ENCODE results near the gene CAMK1D. TPM values are rescaled to one million over a fixed set of nuclear protein-coding genes. Genes with fewer than 3 reads are reported as not detected.

CAMK1D gene
- total and polyA plus RNA-seq, 2 experiments from 2014 or later: 4.6 to 7.2 TPM

DNA sequence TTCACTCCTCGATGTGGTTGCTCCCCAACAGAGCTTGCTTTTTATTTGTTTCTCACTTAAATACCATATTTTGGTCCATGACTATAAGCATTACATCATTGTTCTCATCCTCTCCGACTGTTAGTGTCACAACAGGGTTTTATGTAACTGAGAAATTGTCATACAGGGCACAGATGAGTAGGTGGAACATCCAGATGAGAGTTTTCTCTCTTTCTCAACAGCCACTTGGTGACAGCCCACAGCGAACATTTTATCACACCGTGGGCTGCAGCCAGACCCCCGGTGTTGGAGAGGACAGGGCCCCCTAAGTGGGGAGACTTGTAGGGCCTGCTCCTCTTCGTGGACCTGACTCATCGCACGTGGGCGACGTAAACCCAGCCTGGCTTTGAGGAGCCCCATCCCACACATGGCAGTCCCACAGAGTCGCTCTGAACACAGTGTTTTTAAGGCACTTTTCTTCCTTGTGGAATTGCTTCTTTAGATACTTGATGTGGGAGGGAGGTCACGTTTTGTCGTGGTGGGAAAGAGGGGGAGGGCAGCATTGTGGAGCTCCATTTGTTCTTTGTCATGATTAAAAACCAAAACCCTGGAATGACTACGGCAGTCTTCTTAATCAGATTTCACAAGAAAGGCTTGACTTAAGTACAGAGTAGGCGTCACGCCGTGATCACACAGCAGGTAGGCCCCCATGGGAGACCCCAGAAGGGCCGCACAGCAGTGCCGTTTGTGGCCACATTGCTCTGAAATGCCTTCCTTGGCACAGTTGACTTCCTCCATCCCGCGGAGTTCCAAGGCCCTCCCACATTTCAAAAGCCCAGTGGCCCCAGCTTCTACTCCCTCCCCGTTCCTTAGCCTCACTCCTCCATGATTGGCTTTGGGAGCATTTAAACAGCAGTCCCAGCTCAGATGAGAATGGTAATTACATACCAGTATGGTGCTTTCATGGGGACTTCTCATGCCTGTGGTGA, 431.6 kb downstream of the CAMK1D start:
- H2AFZ ChIP-seq: no peak overlapping the region
- no peaks in the 10 kb centered on the region for H3K36me3 ChIP-seq (ENCODE audit: insufficient read depth)
- no peaks in the 10 kb centered on the region for H3K9me2 ChIP-seq (ENCODE audit: insufficient read depth)
- H3K36me3 Mint-ChIP-seq (ENCODE audit: low read depth): no peaks in the 10 kb centered on the region
- no peaks in the 10 kb centered on the region for H4K20me1 ChIP-seq (replicated peaks; ENCODE audit: insufficient read depth)
- H3K79me2 ChIP-seq (replicated peaks; ENCODE audit: insufficient read depth): no peaks in the 10 kb centered on the region
- H3K4me3 ChIP-seq: no peak overlapping the region
- peaks cover 11% of the 10 kb centered on the region for H3K27me3 Mint-ChIP-seq (ENCODE audit: insufficient read depth, low read depth, poor library complexity)
- H3K4me1 Mint-ChIP-seq: peaks cover 5% of the 10 kb centered on the region; the same call in 2 of the 3 replicates
- no peaks in the 10 kb centered on the region for H3K4me1 ChIP-seq (ENCODE audit: insufficient read depth)
- no peaks in the 10 kb centered on the region for H3K9me3 Mint-ChIP-seq
- H3F3A ChIP-seq (replicated peaks; ENCODE audit: low read depth): no peaks in the 10 kb centered on the region
- no peaks in the 10 kb centered on the region for H3K27me3 ChIP-seq (ENCODE audit: insufficient read depth)
- ATAC-seq: no peak
- no peak for DNase-seq (ENCODE audit: low spot score)
- H3K4me3 Mint-ChIP-seq: no peak overlapping the region
- H3K27ac Mint-ChIP-seq: no peak overlapping the region
- H3K27ac ChIP-seq (ENCODE audit: low read depth): no peak overlapping the region
- no peak overlapping the region for H3K4me2 ChIP-seq
- TF ChIP-seq ZNF114 (CRISPR knock-in tag; IDR thresholded peaks at IDR 0.05) (no peak), CREB1 (CRISPR knock-in tag; IDR thresholded peaks at IDR 0.05; ENCODE audit: low read depth) (no peak)

DNA sequence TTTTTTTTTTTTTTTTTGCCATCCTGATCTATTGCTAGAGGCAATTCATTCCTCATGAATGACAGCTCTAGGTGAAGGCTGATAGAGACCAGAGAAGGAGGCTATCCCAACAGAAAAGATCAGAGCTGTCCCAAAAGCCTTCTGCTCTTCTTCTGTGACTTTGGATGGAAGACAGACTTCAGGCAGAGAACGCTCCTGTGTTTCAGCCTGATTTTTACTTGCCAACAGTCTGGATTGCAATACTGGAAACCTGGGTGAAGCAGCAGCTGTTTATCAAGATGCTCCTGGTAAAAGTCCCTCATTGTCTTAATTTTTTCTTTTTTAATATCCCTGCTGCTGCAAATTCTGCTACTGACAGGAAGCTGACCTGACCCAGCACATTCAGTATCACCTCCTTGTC, 432.6 kb downstream of the CAMK1D start:
- H3K27ac Mint-ChIP-seq: no peak overlapping the region
- no peaks in the 10 kb centered on the region for H3K4me1 ChIP-seq (ENCODE audit: insufficient read depth)
- no peaks in the 10 kb centered on the region for H3K36me3 ChIP-seq (ENCODE audit: insufficient read depth)
- no peaks in the 10 kb centered on the region for H3K9me2 ChIP-seq (ENCODE audit: insufficient read depth)
- H3K27ac ChIP-seq (ENCODE audit: low read depth): no peak overlapping the region
- ATAC-seq: no peak
- H2AFZ ChIP-seq: no peak overlapping the region
- H3K36me3 Mint-ChIP-seq (ENCODE audit: low read depth): no peaks in the 10 kb centered on the region
- H3K9me3 Mint-ChIP-seq: no peaks in the 10 kb centered on the region
- no peak overlapping the region for H3K4me3 Mint-ChIP-seq
- H3K27me3 ChIP-seq (ENCODE audit: insufficient read depth): no peaks in the 10 kb centered on the region
- H3F3A ChIP-seq (replicated peaks; ENCODE audit: low read depth): no peaks in the 10 kb centered on the region
- H3K79me2 ChIP-seq (replicated peaks; ENCODE audit: insufficient read depth): no peaks in the 10 kb centered on the region
- DNase-seq (ENCODE audit: low spot score): no peak
- H3K4me2 ChIP-seq: no peak overlapping the region
- H3K27me3 Mint-ChIP-seq (ENCODE audit: insufficient read depth, low read depth, poor library complexity): peaks cover 11% of the 10 kb centered on the region
- peaks cover 5% of the 10 kb centered on the region; the same call in 2 of the 3 replicates for H3K4me1 Mint-ChIP-seq
- TF ChIP-seq, protein P1, sequence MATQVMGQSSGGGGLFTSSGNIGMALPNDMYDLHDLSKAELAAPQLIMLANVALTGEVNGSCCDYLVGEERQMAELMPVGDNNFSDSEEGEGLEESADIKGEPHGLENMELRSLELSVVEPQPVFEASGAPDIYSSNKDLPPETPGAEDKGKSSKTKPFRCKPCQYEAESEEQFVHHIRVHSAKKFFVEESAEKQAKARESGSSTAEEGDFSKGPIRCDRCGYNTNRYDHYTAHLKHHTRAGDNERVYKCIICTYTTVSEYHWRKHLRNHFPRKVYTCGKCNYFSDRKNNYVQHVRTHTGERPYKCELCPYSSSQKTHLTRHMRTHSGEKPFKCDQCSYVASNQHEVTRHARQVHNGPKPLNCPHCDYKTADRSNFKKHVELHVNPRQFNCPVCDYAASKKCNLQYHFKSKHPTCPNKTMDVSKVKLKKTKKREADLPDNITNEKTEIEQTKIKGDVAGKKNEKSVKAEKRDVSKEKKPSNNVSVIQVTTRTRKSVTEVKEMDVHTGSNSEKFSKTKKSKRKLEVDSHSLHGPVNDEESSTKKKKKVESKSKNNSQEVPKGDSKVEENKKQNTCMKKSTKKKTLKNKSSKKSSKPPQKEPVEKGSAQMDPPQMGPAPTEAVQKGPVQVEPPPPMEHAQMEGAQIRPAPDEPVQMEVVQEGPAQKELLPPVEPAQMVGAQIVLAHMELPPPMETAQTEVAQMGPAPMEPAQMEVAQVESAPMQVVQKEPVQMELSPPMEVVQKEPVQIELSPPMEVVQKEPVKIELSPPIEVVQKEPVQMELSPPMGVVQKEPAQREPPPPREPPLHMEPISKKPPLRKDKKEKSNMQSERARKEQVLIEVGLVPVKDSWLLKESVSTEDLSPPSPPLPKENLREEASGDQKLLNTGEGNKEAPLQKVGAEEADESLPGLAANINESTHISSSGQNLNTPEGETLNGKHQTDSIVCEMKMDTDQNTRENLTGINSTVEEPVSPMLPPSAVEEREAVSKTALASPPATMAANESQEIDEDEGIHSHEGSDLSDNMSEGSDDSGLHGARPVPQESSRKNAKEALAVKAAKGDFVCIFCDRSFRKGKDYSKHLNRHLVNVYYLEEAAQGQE (IDR thresholded peaks at IDR 0.05; ENCODE audit: unreplicated experiment): no peak
- TF ChIP-seq, protein P2, sequence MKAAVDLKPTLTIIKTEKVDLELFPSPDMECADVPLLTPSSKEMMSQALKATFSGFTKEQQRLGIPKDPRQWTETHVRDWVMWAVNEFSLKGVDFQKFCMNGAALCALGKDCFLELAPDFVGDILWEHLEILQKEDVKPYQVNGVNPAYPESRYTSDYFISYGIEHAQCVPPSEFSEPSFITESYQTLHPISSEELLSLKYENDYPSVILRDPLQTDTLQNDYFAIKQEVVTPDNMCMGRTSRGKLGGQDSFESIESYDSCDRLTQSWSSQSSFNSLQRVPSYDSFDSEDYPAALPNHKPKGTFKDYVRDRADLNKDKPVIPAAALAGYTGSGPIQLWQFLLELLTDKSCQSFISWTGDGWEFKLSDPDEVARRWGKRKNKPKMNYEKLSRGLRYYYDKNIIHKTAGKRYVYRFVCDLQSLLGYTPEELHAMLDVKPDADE (IDR thresholded peaks at IDR 0.05): no peak
- TF ChIP-seq, protein P3, sequence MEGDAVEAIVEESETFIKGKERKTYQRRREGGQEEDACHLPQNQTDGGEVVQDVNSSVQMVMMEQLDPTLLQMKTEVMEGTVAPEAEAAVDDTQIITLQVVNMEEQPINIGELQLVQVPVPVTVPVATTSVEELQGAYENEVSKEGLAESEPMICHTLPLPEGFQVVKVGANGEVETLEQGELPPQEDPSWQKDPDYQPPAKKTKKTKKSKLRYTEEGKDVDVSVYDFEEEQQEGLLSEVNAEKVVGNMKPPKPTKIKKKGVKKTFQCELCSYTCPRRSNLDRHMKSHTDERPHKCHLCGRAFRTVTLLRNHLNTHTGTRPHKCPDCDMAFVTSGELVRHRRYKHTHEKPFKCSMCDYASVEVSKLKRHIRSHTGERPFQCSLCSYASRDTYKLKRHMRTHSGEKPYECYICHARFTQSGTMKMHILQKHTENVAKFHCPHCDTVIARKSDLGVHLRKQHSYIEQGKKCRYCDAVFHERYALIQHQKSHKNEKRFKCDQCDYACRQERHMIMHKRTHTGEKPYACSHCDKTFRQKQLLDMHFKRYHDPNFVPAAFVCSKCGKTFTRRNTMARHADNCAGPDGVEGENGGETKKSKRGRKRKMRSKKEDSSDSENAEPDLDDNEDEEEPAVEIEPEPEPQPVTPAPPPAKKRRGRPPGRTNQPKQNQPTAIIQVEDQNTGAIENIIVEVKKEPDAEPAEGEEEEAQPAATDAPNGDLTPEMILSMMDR (conservative IDR thresholded peaks at IDR 0.05; ENCODE audit: low read depth in 2 of 2): no peak
- TF ChIP-seq EZH2 (IDR thresholded peaks at IDR 0.05; ENCODE audit: low read depth, unreplicated experiment) (no peak), NANOG (IDR thresholded peaks at IDR 0.05; ENCODE audit: borderline replicate concordance) (no peak), POLR2AphosphoS5 (IDR thresholded peaks at IDR 0.05; ENCODE audit: low read depth) (no peak)
- H3K4me3 ChIP-seq: no peak overlapping the region
- H4K20me1 ChIP-seq (replicated peaks; ENCODE audit: insufficient read depth): no peaks in the 10 kb centered on the region
